CD4-positive, alpha-beta T cell (primary cell): ENCODE measurements around the gene CEP72. TPM values are rescaled to one million over a fixed set of nuclear protein-coding genes. Genes with fewer than 3 reads are reported as not detected.

Experiments used
- ATAC-seq: fragments of 200-7000 bp; cut with Tn5 transposase; one replicate; pipeline ENCODE4 v1.10.0; 2022; ENCODE audit warnings: mild to moderate bottlenecking; ENCODE audit not compliant: poor library complexity
- CTCF ChIA-PET: fragments of 350-600 bp; sonication (Branson Sonifier 250); formaldehyde crosslinking; loops from one replicate; lab custom pipeline; 2021; ENCODE audit warnings: antibody characterized with exemption, inconsistent platforms; lab: Charles Lee
- POLR2A ChIA-PET: fragments of 350-600 bp; sonication (Branson Sonifier 250); formaldehyde crosslinking; loops from one replicate; lab custom pipeline; 2021; ENCODE audit warnings: antibody characterized with exemption, inconsistent platforms; lab: Charles Lee
- DNase-seq, 14 experiments: peaks; one replicate each; pipeline ENCODE4 v3.0.0-alpha.2; 2013 to 2020; ENCODE audit warnings: mixed read lengths in 2 of 14
- H3K27ac ChIP-seq, 2 donors: one replicate each; pipeline versions ENCODE4 v1.5.1 to v1.7.0; 2013; ENCODE audit warnings: low read length in 2 of 2, low read depth in 1 of 2, mild to moderate bottlenecking in 1 of 2
- H3K27me3 ChIP-seq, 2 experiments: 1 replicate in 1 of 2; 2 replicates in 1 of 2; pipeline versions ENCODE4 v1.6.1 to v1.7.0; 2013; ENCODE audit warnings: low read length in 2 of 2, control low read depth in 1 of 2, mild to moderate bottlenecking in 1 of 2, moderate library complexity in 1 of 2; ENCODE audit not compliant: insufficient read depth in 2 of 2, control insufficient read depth in 1 of 2
- H3K36me3 ChIP-seq: one replicate; pipeline ENCODE4 v1.6.1; 2013; ENCODE audit warnings: low read length, control low read depth; ENCODE audit not compliant: insufficient read depth
- H3K4me1 ChIP-seq: one replicate; pipeline ENCODE4 v1.6.1; 2013; ENCODE audit warnings: low read length, control low read depth; ENCODE audit not compliant: insufficient read depth
- H3K4me3 ChIP-seq: one replicate; pipeline ENCODE4 v1.5.1; 2013; ENCODE audit warnings: mild to moderate bottlenecking, low read length, moderate library complexity
- H3K9me3 ChIP-seq, 2 experiments: 1 replicate in 1 of 2; 2 replicates in 1 of 2; pipeline versions ENCODE4 v1.6.1 to v1.7.0; 2013; ENCODE audit warnings: low read length in 2 of 2, mild to moderate bottlenecking in 2 of 2, control low read depth in 1 of 2, moderate library complexity in 1 of 2; ENCODE audit not compliant: control insufficient read depth in 1 of 2, insufficient read depth in 1 of 2
- H3K27ac Mint-ChIP-seq: one replicate; pipeline ENCODE4 v1.8.0; 2020; ENCODE audit warnings: mixed read lengths
- H3K27me3 Mint-ChIP-seq: one replicate; pipeline ENCODE4 v1.8.0; 2021; ENCODE audit warnings: mixed read lengths
- H3K36me3 Mint-ChIP-seq: one replicate; pipeline ENCODE4 v1.8.0; 2021; ENCODE audit warnings: low read depth, mixed read lengths
- H3K4me1 Mint-ChIP-seq: one replicate; pipeline ENCODE4 v1.8.0; 2021; ENCODE audit warnings: low read depth, mixed read lengths
- H3K4me3 Mint-ChIP-seq: one replicate; pipeline ENCODE4 v1.8.0; 2020; ENCODE audit warnings: mild to moderate bottlenecking, mixed read lengths
- H3K9me3 Mint-ChIP-seq: one replicate; pipeline ENCODE4 v1.8.0; 2020; ENCODE audit warnings: mixed read lengths
- intact Hi-C, 2 experiments: fragments of 100-400 bp; cut with DNase I in 1 of 2; cut with micrococcal nuclease in 1 of 2; formaldehyde crosslinking; loops; one replicate each; pipeline versions ENCODE4 v1.15.1 to v1.9.0; 2023 to 2025; cut with DNase I, micrococcal nuclease
- total RNA-seq, 174 experiments: library from RNA in 2 of 174; stranded (reverse) in 2 of 174; gene quantifications; one replicate each; pipeline ENCODE4 v1.2.3 and lab custom pipeline; 2021 to 2026
- TF ChIP-seq, protein P1 (sequence below): fragments of 200-600 bp; IDR thresholded peaks from one replicate; pipeline ENCODE4 v1.8.0; 2022; ENCODE audit warnings: antibody characterized with exemption, mild to moderate bottlenecking

Gene CEP72
- total RNA-seq, 2 experiments from 2014 or later: 7.6 to 8.0 TPM

GRCh38 chr5:661891-662750 is 50.0 kb downstream of the CEP72 start:
- ATAC-seq: no peak
- H3K4me1 ChIP-seq: no peaks in the 10 kb centered on the region
- ChIA-PET POLR2A (no interaction called here), CTCF (no interaction called here)
- H3K4me3 Mint-ChIP-seq: no peak overlapping the region
- peaks cover 0 to 16% of the 10 kb centered on the region in 2 experiments for H3K9me3 ChIP-seq
- H3K27me3 Mint-ChIP-seq: no peaks in the 10 kb centered on the region
- H3K9me3 Mint-ChIP-seq: no peaks in the 10 kb centered on the region
- peaks cover 56% of the 10 kb centered on the region for H3K36me3 Mint-ChIP-seq
- DNase-seq: no peak
- H3K36me3 ChIP-seq: peaks cover 13% of the 10 kb centered on the region
- no peak overlapping the region for H3K27ac Mint-ChIP-seq
- intact Hi-C loops: no loop called here
- no peak overlapping the region for H3K4me3 ChIP-seq
- H3K27me3 ChIP-seq: no peaks in the 10 kb centered on the region
- no peak overlapping the region for H3K27ac ChIP-seq
- TF ChIP-seq, protein P1, sequence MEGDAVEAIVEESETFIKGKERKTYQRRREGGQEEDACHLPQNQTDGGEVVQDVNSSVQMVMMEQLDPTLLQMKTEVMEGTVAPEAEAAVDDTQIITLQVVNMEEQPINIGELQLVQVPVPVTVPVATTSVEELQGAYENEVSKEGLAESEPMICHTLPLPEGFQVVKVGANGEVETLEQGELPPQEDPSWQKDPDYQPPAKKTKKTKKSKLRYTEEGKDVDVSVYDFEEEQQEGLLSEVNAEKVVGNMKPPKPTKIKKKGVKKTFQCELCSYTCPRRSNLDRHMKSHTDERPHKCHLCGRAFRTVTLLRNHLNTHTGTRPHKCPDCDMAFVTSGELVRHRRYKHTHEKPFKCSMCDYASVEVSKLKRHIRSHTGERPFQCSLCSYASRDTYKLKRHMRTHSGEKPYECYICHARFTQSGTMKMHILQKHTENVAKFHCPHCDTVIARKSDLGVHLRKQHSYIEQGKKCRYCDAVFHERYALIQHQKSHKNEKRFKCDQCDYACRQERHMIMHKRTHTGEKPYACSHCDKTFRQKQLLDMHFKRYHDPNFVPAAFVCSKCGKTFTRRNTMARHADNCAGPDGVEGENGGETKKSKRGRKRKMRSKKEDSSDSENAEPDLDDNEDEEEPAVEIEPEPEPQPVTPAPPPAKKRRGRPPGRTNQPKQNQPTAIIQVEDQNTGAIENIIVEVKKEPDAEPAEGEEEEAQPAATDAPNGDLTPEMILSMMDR: no peak
- no peaks in the 10 kb centered on the region for H3K4me1 Mint-ChIP-seq

DNA sequence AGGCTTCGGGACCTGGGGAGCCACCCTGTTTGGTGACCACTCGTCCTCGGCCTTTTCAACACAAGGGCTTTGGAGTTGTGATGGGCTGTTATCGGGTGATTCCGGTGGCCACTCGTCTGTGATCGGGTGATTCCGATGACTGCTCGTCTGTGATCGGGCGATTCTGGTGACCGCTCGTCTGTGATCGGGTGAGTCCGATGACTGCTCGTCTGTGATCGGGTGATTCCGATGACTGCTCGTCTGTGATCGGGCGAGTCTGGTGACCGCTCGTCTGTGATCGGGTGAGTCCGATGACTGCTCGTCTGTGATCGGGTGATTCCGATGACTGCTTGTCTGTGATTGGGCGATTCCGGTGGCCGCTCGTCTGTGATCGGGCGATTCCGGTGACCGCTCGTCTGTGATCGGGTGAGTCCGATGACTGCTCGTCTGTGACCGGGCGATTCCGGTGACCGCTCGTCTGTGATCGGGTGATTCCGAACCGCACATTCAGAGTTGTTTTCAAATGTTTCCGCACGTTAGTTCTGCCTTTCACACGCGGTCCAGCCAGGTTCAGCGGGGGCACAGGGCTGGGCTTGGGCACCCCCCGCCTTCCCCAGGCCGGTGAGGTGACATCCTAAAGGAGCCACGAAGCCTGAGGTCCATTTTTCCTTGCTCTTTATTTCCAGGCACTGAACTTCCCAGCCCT is 50.8 kb downstream of the CEP72 start:
- DNase-seq: no peak
- no peaks in the 10 kb centered on the region for H3K9me3 Mint-ChIP-seq
- Histone ChIP-seq H3K36me3 (peaks cover 13% of the 10 kb centered on the region), H3K27ac (no peak overlapping the region), H3K27me3 (no peaks in the 10 kb centered on the region), H3K4me1 (no peaks in the 10 kb centered on the region), H3K9me3 (peaks cover 0 to 16% of the 10 kb centered on the region in 2 experiments), H3K4me3 (no peak overlapping the region)
- ATAC-seq: no peak
- ChIA-PET POLR2A (no interaction called here), CTCF (no interaction called here)
- intact Hi-C loops: no loop called here
- peaks cover 54% of the 10 kb centered on the region for H3K36me3 Mint-ChIP-seq
- H3K27me3 Mint-ChIP-seq: no peaks in the 10 kb centered on the region
- H3K4me3 Mint-ChIP-seq: no peak overlapping the region
- no peak overlapping the region for H3K27ac Mint-ChIP-seq
- TF ChIP-seq, protein P1: no peak
- no peaks in the 10 kb centered on the region for H3K4me1 Mint-ChIP-seq

- H3K4me1 Mint-ChIP-seq: no peaks in the 10 kb centered on the region
- intact Hi-C loops: no loop called here
- TF ChIP-seq, protein P1: no peak
- H3K36me3 ChIP-seq: peaks cover 13% of the 10 kb centered on the region
- no peak overlapping the region for H3K4me3 ChIP-seq
- ATAC-seq (no peak), DNase-seq (no peak)
- no peak overlapping the region for H3K27ac Mint-ChIP-seq
- no peaks in the 10 kb centered on the region for H3K27me3 Mint-ChIP-seq
- POLR2A ChIA-PET: no interaction called here
- no peak overlapping the region for H3K4me3 Mint-ChIP-seq
- H3K4me1 ChIP-seq: no peaks in the 10 kb centered on the region
- no peaks in the 10 kb centered on the region for H3K9me3 Mint-ChIP-seq
- peaks cover 0 to 16% of the 10 kb centered on the region in 2 experiments for H3K9me3 ChIP-seq
- H3K27ac ChIP-seq: no peak overlapping the region
- CTCF ChIA-PET: no interaction called here
- H3K36me3 Mint-ChIP-seq: peaks cover 49% of the 10 kb centered on the region
- no peaks in the 10 kb centered on the region for H3K27me3 ChIP-seq
Measured at GRCh38 chr5:663436-664342, 51.5 kb downstream of the CEP72 start.
